Body of pancreas (tissue), 4 donors: ENCODE results near the gene MSTN.

Experiments
- CTCF ChIP-seq, 7 experiments: fragments of 450-650 bp in 4 of 7; fragments of 200-600 bp in 3 of 7; sonication (generic) in 3 of 7; IDR thresholded peaks; one replicate each; pipeline ENCODE4 v1.5.1; 2016 to 2019; ENCODE audit warnings: antibody characterized with exemption in 7 of 7
- POLR2A ChIP-seq, 3 donors: fragments of 450-650 bp; IDR thresholded peaks; one replicate each; pipeline ENCODE4 v1.6.1; 2016; ENCODE audit warnings: antibody characterized with exemption in 3 of 3, mild to moderate bottlenecking in 2 of 3

- TF ChIP-seq POLR2A (IDR thresholded peaks at IDR 0.05) (no peak), CTCF (IDR thresholded peaks at IDR 0.05) (no peak)
Observed at GRCh38 chr2:190031969-190032618, 30.4 kb downstream of the MSTN start.
